SK-N-SH (cell line): ENCODE results near the gene RHBDL3.

Source experiments
- CTCF ChIP-seq: fragments of 200-600 bp; sonication (generic); IDR thresholded peaks from 2 replicates; pipeline ENCODE4 v1.6.1; 2017; ENCODE audit warnings: antibody characterized with exemption, mild to moderate bottlenecking, moderate library complexity
- EZH2phosphoT487 ChIP-seq: fragments of 200-600 bp; sonication (generic); IDR thresholded peaks from 2 replicates; pipeline ENCODE4 v1.6.1; 2017; ENCODE audit warnings: low read depth, mixed run types, mild to moderate bottlenecking, antibody characterized with exemption, moderate library complexity, borderline replicate concordance
- MEF2A ChIP-seq: IDR thresholded peaks from 2 replicates; pipeline ENCODE4 v1.4.0; 2012; ENCODE audit warnings: low read depth, borderline replicate concordance
- POLR2AphosphoS5 ChIP-seq: IDR thresholded peaks from 2 replicates; pipeline ENCODE4 v1.6.1; 2012; ENCODE audit warnings: low read depth, low read length

DNA sequence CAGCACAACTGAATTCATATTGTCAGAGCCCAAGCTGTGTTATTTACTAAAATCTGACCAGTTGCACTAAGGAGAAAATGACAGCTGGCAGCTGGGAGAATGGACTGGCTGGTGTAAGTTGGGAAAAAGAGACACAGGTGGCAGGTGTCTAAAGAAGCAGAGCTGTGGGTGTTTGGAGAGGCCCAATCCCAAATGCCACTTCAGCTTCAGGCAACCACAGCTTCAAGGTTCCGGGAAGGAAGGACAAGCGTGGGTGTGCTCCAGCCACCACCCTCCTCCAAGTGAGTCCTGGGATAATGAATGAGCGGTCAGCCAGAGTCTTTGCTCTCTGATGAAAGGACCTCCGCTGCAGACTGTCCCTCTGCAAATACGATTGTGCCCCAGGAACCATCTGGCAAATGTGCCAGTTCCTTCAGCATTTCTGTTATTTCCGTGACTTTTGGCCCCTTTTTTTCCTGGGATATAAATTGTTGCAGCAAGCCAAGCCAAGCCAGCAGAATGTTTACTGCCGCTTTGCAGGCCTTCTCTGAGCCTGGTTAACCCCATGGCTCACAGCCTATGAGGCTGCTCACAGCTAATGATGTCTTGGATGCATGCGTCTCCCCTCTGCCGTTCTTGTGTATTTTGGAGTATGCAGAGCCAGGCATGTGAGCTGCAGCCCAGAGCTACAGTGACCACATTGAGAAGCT lies 9.5 kb upstream of the RHBDL3 start:
- TF ChIP-seq EZH2phosphoT487 (no peak), CTCF (no peak), POLR2AphosphoS5 (no peak), MEF2A (no peak)
